ENCODE data around the gene ISM1.
"Not testable (repeated sequence)": the region's sequence is repeated elsewhere in the genome, so short reads cannot be mapped to it uniquely, and the experiment has no call there.

Gene ISM1

DNA sequence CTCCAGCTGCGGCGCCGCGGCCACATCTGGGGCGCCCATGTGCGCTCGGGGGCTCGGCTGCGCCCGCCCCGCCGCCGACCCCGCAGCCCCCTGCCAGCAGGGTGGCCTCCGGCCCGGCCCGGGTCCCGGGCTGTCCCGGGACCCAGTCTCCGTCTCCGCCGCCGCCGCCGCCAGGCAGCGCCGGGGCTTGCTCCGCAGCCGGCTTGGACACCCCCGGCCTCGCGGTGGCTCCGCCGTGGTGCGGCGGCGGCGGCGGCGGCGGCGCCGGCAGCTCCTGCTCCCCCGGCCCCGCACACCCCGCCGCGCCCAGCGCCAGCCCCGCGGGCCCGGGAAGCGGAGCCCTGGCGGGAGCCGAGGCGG lies 219 bp downstream of the ISM1 start:
- DNase-seq (ENCODE audit: low read depth in 2 of 3, low spot score in 2 of 3) = peak in 1 of 3 experiments; percentile 12

DNA sequence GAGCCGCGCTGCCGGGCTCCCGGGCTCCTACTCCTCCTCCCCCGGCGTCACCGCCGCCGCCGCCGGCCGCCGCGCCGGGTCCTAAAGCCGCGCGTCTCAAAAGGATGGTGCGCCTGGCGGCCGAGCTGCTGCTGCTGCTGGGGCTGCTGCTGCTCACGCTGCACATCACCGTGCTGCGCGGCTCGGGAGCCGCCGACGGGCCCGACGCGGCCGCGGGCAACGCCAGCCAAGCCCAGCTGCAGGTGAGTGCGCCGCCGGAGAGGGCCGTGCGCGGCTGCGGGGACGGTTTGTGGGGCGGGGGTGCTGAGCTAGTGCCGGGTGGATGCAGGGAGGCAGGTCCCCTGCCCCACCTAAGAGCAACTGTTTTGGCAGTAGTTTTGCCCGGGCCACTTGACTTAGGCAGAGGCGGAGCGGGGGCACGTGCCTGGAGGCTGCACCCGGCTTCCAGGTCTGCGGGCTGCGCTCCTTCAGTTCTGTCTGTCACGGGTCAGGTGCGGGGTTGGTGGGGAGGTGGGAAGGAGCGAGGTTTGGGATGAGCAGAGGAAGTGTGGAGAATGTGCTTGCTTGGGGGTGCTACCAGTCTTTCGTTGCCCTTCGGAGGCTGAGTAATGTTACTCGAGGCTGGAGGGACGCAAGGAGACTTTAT lies 722 bp downstream of the ISM1 start:
- DNase-seq (ENCODE audit: low read depth in 2 of 3, low spot score in 2 of 3) = peak; percentile 26 to 40 (median 27)

DNA sequence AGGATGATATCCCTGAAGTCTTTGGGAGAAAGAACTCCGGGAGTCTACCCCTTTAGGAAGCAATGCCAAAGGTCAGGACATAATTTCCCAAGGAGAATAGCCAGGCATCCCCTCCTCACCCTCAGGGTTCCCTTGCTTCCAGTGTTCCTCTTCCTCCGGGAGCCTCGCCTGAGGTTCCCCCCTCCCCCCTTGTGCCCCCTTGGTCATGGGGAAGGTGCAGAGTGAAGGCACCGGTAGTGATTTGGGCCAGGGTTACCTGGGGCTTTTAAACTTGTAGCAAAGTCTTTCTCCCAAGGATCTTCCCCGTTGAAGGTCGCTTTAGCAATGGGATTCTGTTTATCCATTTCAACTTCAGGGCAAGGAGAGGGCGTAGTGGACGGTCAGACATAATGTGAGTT lies 1.2 kb downstream of the ISM1 start:
- DNase-seq (ENCODE audit: low read depth in 2 of 3, low spot score in 2 of 3) = no peak

DNA sequence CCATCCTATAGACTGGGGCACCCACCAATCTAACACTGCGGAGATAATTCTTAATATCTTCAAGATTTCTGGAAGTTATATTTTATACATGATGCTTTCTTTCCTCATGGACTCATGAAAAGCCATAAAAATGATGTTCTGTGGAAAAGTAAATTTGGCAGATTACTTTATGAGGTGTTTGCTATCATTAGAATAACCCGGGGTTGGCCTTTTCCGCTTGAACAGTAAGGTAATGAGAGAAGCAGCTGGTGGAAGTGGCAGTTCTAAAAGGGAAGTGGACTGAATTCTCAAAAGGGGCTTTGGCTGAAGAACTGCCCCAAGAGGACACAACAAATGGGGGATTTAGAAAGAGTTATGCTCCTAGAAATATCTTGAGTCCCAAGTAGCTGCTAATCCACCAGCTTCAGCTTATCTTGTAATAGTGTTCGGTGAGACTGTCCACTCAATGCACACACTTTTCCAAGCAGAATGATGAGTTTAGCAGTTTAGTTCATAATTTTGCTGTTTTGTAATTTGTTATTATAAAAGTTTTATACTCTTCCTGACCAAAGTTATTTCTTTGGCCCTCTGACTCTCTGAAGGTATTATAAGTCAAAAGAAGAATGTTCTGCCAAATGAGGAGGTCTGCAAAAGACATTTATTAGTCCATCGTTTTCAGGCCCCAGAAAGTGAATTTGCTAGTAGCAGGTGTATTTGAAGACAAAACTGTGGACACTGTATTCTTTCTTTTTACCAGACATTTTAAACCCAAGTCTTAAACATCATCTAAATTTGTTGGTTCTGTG lies 2.9 kb downstream of the ISM1 start:
- DNase-seq (ENCODE audit: low read depth in 2 of 3, low spot score in 2 of 3) = no peak

DNA sequence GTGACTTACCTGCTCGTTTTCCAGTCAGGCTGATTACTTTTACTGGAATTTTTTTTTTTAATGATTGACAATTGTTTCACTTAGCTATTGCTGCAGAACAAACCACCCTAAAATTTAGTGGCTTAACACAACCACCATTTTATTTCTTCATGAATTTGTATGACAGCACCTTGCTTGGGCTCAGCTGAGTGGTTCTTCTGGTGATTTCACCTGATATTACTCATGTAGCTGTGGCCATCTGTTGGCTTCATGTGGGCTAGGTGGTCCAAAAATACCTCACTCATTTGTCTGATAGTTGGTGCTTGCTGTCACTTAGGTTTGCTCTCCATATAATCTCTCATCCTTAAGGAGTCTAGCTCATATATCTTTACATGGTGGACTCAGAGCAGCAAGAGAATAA lies 5.3 kb downstream of the ISM1 start:
- no peak for DNase-seq (ENCODE audit: low read depth in 2 of 3, low spot score in 2 of 3)

DNA sequence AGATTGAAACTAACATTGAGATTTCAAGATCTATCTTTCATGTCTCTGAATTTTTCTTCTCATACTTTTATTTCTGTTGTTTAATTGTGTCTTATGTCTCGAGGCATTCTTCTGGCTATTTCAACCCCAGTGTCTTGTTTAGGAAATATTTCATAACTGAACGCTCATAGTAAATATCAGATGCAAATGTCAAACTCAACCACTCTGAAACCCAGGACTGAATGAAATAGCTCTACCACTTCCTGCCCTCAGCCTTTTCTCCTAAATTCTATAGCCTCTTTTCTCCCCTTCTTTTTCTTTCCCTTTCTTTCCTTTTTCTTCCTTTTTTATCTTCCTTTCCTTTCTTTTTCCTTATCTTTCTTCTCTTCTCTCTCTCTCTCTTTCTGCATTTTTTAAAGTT lies 7.7 kb downstream of the ISM1 start:
- DNase-seq (ENCODE audit: low read depth in 2 of 3, low spot score in 2 of 3) = no peak

DNA sequence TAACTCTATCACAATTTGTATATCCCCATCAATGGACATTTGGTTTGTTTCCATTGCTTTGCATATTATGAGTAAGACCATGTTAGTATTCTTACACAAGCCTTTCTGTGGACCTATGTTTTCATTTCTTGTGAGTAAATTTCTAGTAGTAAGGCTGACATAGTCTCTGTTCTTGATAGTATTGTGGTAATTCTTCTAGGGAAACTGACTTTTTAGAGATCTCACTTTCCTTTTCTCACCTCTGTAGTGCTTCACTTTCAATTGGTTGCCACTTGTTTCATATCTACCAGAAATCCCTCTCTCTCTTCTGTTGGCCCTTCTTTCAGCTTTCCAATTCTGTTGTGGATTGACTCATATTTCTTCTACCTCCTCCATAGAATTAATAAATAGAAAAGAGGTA lies 8.5 kb downstream of the ISM1 start:
- DNase-seq (ENCODE audit: low read depth in 2 of 3, low spot score in 2 of 3) = no peak

DNA sequence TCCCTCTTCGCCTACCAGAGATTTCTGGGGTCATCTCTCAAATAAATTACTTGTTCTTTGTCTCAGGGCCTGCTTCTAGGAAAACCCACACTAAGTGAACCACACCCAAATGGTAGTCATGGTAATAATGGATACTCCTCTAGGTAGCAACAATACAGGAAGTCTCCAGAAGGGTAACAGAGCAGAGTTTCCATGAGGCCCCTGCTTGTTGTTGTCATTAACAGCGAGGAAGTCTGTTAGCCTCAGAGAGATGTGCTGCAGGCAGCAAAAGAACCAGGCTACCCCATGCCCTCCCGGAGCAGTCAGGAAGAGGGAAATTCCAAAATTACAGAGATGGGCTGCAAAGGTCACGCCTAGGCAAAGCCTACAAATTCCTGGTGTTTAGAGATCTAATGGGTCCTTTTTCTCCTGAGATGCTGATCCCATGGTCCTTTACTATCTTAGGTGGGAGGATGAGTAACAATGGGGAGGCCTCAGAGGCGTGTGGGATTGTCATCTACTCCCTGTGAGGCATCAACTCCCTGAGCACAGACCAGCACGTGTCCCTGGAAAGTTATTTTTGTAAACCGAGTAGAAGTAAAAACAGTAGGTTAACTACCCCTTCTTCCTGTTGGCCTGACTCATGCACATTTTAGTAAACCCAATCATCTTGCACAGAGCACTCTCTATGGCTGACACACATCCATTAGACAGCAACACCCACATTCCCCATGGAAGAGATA lies 10.1 kb downstream of the ISM1 start:
- DNase-seq (ENCODE audit: low read depth in 2 of 3, low spot score in 2 of 3) = peak in 2 of 3 experiments; percentile 9 to 13

DNA sequence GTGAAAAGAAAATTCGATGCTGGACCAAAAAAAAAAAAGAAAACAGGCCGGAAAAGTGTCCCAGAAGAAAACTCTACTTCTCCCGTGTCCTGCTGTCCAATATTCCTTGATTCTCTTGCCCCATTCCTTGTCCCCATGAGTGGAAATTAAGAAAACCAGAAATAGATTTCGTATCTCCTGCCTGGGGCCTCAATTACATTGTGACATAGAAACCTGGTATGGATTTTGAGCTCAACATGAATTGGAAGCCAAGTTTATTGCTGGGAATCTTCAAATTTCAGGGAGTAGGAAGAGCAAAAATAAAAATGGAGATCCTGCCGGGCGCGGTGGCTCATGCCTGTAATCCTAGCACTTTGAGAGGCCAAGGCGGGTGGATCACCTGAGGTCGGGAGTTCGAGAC lies 11.9 kb downstream of the ISM1 start:
- DNase-seq (ENCODE audit: low read depth in 2 of 3, low spot score in 2 of 3) = no peak

DNA sequence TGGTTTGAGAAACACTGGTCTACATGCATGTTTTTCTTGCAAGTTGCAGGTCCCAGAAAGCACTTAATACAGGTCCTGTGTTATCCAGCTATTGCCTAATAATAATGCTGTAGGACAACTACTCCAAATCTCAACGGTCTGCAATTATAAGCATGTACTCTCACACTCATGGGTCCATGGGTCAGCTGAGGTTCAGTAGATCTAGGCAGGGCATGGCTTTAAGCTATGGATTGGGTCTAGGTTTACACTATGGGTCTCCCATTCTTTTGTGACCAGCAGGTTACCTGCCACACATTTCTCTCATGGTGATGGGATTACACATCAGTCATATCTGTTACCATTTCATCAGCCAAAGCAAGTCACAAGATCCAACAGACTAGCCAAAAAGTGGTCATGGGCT lies 13.9 kb downstream of the ISM1 start:
- no peak for DNase-seq (ENCODE audit: low read depth in 2 of 3, low spot score in 2 of 3)

DNA sequence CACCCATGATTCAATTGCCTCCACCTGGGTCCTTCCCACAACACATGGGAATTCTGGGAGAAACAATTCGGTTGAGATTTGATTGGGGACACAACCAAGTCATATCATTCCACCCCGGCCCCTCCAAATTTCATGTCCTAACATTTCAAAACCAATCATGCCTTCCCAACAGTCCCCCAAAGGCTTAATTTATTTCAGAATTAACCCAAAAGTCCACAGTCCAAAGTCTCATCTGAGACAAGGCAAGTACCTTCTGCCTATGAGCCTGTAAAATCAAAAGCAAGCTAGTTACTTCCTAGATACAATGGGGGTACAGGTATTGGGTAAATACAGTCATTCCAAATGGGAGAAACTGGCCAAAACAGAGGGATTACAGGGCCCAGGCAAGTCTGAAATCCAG lies 15.3 kb downstream of the ISM1 start:
- not testable (repeated sequence) for DNase-seq (ENCODE audit: low read depth in 2 of 3, low spot score in 2 of 3)

DNA sequence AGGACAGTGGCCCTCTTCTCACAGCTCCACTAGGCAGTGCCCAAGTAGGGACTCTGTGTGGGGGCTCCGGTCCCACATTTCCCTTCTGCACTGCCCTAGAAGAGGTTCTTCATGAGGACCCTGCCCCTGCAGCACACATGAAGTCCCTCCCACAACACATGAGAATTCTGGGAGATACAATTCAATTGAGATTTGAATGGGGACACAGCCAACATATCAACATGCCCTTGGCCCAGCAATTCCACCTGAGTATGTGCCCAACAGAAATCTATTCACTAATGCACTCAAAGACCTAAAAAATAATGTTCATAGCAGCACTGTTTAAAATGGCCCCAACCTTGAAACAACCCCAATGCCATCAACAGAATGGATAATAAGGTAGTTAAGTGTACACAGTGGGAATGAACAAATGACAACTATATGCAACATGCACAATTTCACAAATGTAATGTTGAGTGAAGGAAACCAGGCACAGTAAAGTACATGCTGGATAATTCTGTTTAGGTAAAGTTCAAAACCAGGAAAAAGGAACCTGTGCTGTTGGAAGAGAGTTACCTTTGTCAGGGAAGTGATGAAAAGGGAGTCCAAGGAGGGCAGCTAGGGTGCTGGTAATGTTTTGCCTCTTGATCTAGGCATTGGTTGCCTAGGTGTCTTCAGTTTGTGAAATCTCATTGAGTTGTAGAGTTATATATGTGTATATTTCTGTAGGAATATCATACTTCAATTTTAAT lies 16.1 kb downstream of the ISM1 start:
- DNase-seq (ENCODE audit: low read depth in 2 of 3, low spot score in 2 of 3) = no peak

DNA sequence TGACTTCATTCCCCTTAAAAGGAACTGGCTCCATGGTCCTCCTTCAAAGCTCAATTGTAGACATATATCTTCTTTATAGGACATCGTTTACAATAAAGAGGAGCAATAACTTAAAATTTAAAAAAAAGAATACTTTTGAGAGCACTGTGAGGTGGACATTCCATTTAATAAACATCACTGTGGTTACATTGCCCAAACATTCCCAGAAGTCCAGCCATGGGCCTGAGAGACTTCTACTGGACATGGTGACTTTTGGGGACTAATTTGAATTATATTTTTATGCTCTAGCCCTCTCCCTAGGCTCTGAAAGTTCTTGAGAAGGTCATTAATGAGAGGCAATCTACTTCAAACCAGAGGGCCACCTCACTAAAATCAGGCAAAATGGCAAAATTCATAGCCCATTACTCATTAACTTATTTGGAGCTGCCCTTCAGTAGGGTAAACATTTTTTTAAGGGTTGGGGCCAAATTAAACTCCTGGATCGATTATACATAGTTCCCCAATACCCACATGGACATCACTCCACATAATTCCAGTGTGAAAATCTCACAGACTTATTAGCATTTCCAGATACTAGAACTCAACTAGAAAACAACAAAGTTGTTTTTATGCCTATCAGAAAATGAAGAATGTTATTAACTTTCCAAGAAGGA lies 17.1 kb downstream of the ISM1 start:
- DNase-seq (ENCODE audit: low read depth in 2 of 3, low spot score in 2 of 3) = no peak

DNA sequence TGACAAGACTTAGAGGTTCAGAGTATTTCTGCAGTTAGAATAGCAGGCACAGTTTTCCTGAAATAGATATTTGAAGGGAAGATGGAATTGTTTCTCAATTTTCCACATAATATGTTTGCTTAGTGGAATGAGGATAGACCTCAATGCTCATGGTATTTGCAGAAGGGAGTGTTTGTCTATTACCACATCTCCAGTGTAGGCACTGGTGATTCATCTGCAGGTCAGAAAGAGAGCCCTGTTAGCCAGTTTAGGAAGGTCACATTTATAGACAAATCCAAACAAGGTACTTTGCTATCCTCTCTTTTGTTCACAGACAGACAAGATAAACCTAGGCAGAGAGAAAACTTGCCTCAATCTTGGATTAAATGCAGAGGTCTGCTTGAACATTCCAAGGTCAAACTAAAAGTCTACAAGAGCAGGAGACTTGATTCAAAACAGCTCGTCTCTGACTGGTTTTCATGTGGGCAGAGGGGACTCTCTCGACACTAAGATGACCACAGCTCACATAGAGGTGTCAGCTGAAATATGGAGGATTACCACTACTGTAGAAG lies 22.8 kb downstream of the ISM1 start:
- DNase-seq (ENCODE audit: low read depth in 2 of 3, low spot score in 2 of 3) = no peak

DNA sequence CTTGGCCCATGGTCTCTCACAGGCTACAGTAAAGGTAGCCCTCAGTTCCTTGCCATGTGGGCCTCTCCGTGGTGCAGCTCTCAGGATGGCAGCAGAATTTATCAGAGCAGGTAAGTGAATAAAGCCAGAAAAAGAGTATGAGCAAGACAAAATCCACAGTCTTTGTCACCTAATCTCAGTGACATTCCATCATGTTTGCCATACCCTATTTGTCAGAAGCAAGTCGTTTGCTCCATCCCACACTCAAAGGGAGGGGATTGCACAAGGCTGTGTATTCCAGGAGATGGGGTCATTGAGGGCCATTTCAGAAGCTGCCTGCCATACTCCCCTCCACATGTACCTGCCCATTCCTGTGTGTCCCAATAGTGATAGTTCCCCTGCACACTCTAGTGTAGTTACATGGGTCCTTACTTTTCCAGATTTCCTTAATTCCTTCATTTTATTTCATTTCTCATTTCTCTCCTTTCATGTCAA lies 24.2 kb downstream of the ISM1 start:
- DNase-seq (ENCODE audit: low read depth in 2 of 3, low spot score in 2 of 3) = no peak

DNA sequence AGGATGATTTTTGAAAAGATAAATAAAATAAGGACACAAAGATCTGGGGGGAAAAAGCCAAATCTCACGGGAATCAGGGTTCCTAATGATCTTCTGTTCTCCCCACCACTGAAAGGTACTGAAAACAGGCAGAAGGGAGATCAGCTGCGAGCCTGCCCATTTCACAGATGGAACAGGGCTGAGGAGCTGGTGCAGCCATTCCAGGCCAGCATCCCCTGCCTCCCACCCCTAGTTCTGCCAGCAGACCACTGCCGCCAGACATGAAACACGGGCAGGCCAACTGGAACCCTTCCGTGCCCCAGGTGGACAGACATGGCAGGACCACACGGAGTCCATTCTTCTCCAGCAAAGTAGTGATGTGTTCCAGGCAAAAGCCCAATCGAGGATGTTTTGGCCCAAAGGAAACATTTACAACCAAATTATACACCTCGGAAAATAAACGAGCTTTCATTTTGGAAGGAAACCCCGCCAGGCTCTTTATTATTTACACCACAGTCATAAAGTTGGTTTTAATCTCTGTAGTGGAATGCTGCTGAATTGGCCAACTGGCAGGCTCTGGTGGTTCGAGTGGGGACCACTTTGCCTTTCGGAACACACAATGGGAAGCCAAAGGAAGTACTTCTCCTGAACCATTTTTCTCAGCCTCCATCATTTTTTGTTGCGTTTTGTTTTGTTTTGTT lies 28.2 kb downstream of the ISM1 start:
- DNase-seq (ENCODE audit: low read depth in 2 of 3, low spot score in 2 of 3) = no peak

DNA sequence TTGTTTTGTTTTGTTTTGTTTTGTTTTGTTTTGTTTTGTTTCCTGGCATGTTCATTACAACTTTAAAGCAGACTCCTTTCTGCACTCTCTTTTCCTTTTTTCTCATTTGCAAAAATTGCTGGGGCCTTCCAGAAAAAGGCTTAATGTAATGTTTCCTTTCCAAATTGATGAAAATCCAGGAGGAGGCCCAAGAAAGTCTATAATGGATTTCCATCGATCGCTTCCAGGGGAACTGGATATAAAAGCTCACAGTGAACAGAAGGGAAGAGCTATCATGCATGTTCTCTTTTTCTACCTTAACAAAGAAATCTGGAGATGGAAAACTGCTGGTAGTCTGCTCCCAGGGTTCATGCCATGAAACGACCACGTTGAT lies 28.7 kb downstream of the ISM1 start:
- no peak for DNase-seq (ENCODE audit: low read depth in 2 of 3, low spot score in 2 of 3)

DNA sequence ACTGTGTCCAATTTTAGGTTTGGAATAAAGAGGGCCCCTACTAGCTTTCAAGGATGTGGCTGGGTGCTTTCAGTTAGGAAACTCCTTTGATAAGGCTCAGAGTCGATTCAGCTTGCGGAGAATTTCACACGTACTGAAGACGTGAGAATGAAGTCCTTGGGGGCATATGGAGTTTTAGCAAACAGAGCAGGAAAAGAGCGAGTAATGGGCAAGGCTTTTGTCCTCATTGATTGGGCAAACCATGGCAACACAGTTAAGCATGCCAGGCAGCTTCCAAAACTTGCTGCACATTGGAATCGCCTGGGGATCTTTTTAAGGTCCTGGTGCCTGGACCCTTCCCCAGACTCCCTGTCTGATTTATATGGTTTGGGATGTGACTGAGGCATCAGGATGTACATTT lies 29.2 kb downstream of the ISM1 start:
- no peak for DNase-seq (ENCODE audit: low read depth in 2 of 3, low spot score in 2 of 3)

DNA sequence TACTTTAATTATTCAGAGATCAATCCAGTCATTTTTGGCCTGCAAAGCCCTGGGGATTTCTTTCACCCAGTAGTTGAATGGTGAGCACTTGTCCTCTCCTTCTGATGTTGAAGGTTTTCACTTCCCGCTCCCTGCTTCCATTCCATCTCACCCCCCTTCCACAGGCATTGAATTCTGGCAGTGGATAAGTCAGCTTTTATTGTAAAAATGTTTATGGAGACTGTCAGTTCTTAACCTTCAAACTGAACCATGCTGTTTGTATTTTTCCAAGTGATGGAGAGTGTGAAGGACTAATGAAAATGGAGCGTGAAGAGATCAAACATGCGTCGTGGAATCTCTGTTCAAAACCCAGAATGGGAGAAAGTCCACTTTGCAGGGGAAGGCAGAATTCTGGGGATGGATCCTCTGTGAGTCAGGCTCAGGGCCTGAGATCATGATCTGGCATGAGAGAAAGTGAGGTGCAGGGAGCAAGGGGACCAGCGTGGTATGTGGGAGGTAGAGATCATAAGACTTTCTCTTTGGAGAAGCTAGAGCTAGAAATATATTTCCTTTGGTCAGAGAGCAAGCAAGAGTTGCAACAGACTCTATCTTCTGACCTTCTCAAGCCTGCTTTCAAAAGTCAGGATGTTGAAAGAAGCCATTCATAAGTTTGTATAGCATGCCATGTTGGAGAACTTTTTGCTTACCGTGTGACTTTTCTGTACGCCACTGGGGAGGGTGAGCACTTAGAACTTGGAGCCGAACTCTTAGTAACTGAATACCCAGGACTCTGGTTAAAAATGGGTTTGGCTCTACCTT lies 30.2 kb downstream of the ISM1 start:
- no peak for DNase-seq (ENCODE audit: low read depth in 2 of 3, low spot score in 2 of 3)
